RWPE2 (cell line): ENCODE data around the gene AR.

Experiments
- ATAC-seq: fragments of 200-7000 bp; cut with Tn5 transposase; 3 replicates; pipeline ENCODE4 v1.9.1; 2021; ENCODE audit warnings: low read depth
- DNase-seq: peaks from one replicate; pipeline ENCODE4 v3.0.0-alpha.2; 2020; ENCODE audit warnings: low spot score
- H3K27ac ChIP-seq: fragments of 450-650 bp; 2 replicates; pipeline ENCODE4 v1.5.1; 2017; ENCODE audit warnings: mild to moderate bottlenecking; ENCODE audit not compliant: poor library complexity, severe bottlenecking
- H3K27me3 ChIP-seq: fragments of 250-450 bp; sonication (Bioruptor Pico); 2 replicates; pipeline ENCODE4 v1.5.1; 2021; ENCODE audit warnings: mild to moderate bottlenecking, moderate library complexity; ENCODE audit not compliant: insufficient read depth, poor library complexity, severe bottlenecking
- H3K36me3 ChIP-seq: fragments of 250-450 bp; sonication (Bioruptor Pico); 2 replicates; pipeline ENCODE4 v1.5.1; 2020; ENCODE audit warnings: low read depth, mild to moderate bottlenecking, moderate library complexity
- H3K4me1 ChIP-seq: fragments of 250-450 bp; sonication (Bioruptor Pico); 2 replicates; pipeline ENCODE4 v1.5.1; 2021; ENCODE audit warnings: mild to moderate bottlenecking, moderate library complexity; ENCODE audit not compliant: insufficient read depth, poor library complexity, severe bottlenecking
- H3K4me3 ChIP-seq: fragments of 250-450 bp; sonication (Bioruptor Pico); 2 replicates; pipeline ENCODE4 v1.5.1; 2021; ENCODE audit warnings: mild to moderate bottlenecking, moderate library complexity; ENCODE audit not compliant: severe bottlenecking
- H3K9me3 ChIP-seq: fragments of 250-450 bp; sonication (Bioruptor Pico); 2 replicates; pipeline ENCODE4 v1.5.1; 2021; ENCODE audit warnings: mild to moderate bottlenecking, moderate library complexity; ENCODE audit not compliant: severe bottlenecking
- CTCF ChIP-seq: fragments of 450-650 bp; IDR thresholded peaks from one replicate; pipeline ENCODE4 v1.5.1; 2017; ENCODE audit warnings: mild to moderate bottlenecking, moderate library complexity; ENCODE audit not compliant: poor library complexity, severe bottlenecking

Gene AR

GRCh38 chrX:67749536-67749935 is 205.7 kb downstream of the AR start:
- no peak for TF ChIP-seq CTCF
- no peaks in the 10 kb centered on the region for H3K4me1 ChIP-seq
- H3K4me3 ChIP-seq: no peak overlapping the region
- no peaks in the 10 kb centered on the region for H3K27me3 ChIP-seq
- no peaks in the 10 kb centered on the region for H3K9me3 ChIP-seq
- H3K27ac ChIP-seq: no peak overlapping the region
- H3K36me3 ChIP-seq: no peaks in the 10 kb centered on the region
- DNase-seq: no peak
- ATAC-seq: no peak

- Histone ChIP-seq H3K27ac (no peak overlapping the region), H3K4me1 (no peaks in the 10 kb centered on the region), H3K4me3 (no peak overlapping the region), H3K27me3 (no peaks in the 10 kb centered on the region), H3K9me3 (no peaks in the 10 kb centered on the region), H3K36me3 (no peaks in the 10 kb centered on the region)
- DNase-seq (no peak), ATAC-seq (no peak)
- no peak for TF ChIP-seq CTCF
Observed at GRCh38 chrX:67750694-67751093, 206.9 kb downstream of the AR start.

- no peaks in the 10 kb centered on the region for H3K36me3 ChIP-seq
- TF ChIP-seq CTCF: no peak
Observed at GRCh38 chrX:67759018-67759417, 215.2 kb downstream of the AR start.

GRCh38 chrX:67777148-67777547 is 233.3 kb downstream of the AR start:
- H3K4me3 ChIP-seq: no peak overlapping the region
- no peaks in the 10 kb centered on the region for H3K9me3 ChIP-seq
- TF ChIP-seq CTCF: no peak
- H3K27ac ChIP-seq: no peak overlapping the region
- H3K4me1 ChIP-seq: no peaks in the 10 kb centered on the region
- DNase-seq (no peak), ATAC-seq (no peak)
- no peaks in the 10 kb centered on the region for H3K36me3 ChIP-seq
- no peaks in the 10 kb centered on the region for H3K27me3 ChIP-seq

More at GRCh38 chrX:67759018-67759417, 215.2 kb downstream of the AR start:
- H3K27ac ChIP-seq: no peak overlapping the region
- ATAC-seq: no peak
- H3K9me3 ChIP-seq: no peaks in the 10 kb centered on the region
- DNase-seq: no peak
- H3K4me3 ChIP-seq: no peak overlapping the region
- no peaks in the 10 kb centered on the region for H3K27me3 ChIP-seq
- no peaks in the 10 kb centered on the region for H3K4me1 ChIP-seq

- no peak for DNase-seq
- no peaks in the 10 kb centered on the region for H3K4me1 ChIP-seq
- no peaks in the 10 kb centered on the region for H3K27me3 ChIP-seq
- no peak for TF ChIP-seq CTCF
- no peaks in the 10 kb centered on the region for H3K9me3 ChIP-seq
- no peaks in the 10 kb centered on the region for H3K36me3 ChIP-seq
- no peak overlapping the region for H3K27ac ChIP-seq
- ATAC-seq: no peak
- no peak overlapping the region for H3K4me3 ChIP-seq
Observed at GRCh38 chrX:67779099-67779498, 235.3 kb downstream of the AR start.
